PFSK-1 (cell line): Measurements from ENCODE around the gene GPC6.

Experiments
- FOXP2 ChIP-seq: optimal IDR thresholded peaks from 2 replicates; pipeline ENCODE3; 2011; ENCODE audit warnings: borderline replicate concordance, control low read depth, inconsistent platforms; ENCODE audit not compliant: insufficient read depth; ENCODE audit errors: extremely low read length, extremely low read depth
- POLR2AphosphoS5 ChIP-seq: IDR thresholded peaks from 2 replicates; pipeline ENCODE4 v1.6.1; 2012; ENCODE audit warnings: low read depth, mild to moderate bottlenecking, control low read depth, low read length, moderate library complexity
- REST ChIP-seq, 2 experiments: IDR thresholded peaks; 2 replicates each; pipeline versions ENCODE4 v1.6.1 to v1.8.0; 2011 to 2012; ENCODE audit warnings: low read depth in 2 of 2, low read length in 2 of 2, control low read depth in 1 of 2, inconsistent platforms in 1 of 2, mild to moderate bottlenecking in 1 of 2, moderate library complexity in 1 of 2; ENCODE audit not compliant: insufficient read depth in 1 of 2
- SIN3A ChIP-seq: IDR thresholded peaks from 2 replicates; pipeline ENCODE4 v1.6.1; 2012; ENCODE audit warnings: mild to moderate bottlenecking, low read length, moderate library complexity, borderline replicate concordance; ENCODE audit not compliant: insufficient read depth
- TAF1 ChIP-seq: IDR thresholded peaks from 2 replicates; pipeline ENCODE4 v1.6.1; 2012; ENCODE audit warnings: low read length, control low read depth, borderline replicate concordance; ENCODE audit not compliant: insufficient read depth

GPC6 gene

GRCh38 chr13:93758575-93758974 is 532.0 kb downstream of the GPC6 start:
- TF ChIP-seq POLR2AphosphoS5, result no peak
- no peak for TF ChIP-seq REST (IDR thresholded peaks at IDR 0.05; ENCODE audit: insufficient read depth in 1 of 2, low read depth in 2 of 2, low read length in 2 of 2)
- TF ChIP-seq TAF1, result no peak
- TF ChIP-seq FOXP2, result no peak
- TF ChIP-seq SIN3A, result no peak

- no peak for TF ChIP-seq TAF1
- TF ChIP-seq SIN3A, result no peak
- TF ChIP-seq REST (IDR thresholded peaks at IDR 0.05; ENCODE audit: insufficient read depth in 1 of 2, low read depth in 2 of 2, low read length in 2 of 2), result no peak
- TF ChIP-seq POLR2AphosphoS5, result no peak
- TF ChIP-seq FOXP2, result no peak
Observed at GRCh38 chr13:93762708-93763426, 536.3 kb downstream of the GPC6 start.

GRCh38 chr13:93765062-93765461 is 538.5 kb downstream of the GPC6 start:
- TF ChIP-seq TAF1 (no peak), FOXP2 (no peak), SIN3A (no peak)

DNA sequence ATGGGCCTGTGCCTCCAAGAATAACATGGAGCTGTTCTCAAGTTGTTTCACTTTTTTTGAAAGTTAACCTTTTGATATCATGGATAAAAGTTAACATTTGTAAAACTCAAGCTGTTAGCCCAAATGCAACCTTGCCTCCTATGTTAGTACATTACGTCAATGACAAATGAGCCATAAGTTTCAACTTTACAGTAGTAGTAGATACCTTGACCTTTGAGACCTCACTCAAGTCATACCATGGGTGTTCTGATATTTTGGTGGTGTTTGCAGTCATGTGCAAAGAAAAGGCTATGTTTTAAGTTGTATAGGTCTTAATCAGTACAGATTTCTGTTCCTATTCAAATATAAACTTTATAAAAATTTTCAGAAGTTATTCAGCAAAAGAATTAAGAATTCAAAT is 539.2 kb downstream of the GPC6 start:
- TF ChIP-seq SIN3A (no peak), TAF1 (no peak), REST (IDR thresholded peaks at IDR 0.05; ENCODE audit: insufficient read depth in 1 of 2, low read depth in 2 of 2, low read length in 2 of 2) (no peak), FOXP2 (no peak), POLR2AphosphoS5 (no peak)

- TF ChIP-seq TAF1 (no peak), SIN3A (no peak), POLR2AphosphoS5 (no peak), REST (IDR thresholded peaks at IDR 0.05; ENCODE audit: insufficient read depth in 1 of 2, low read depth in 2 of 2, low read length in 2 of 2) (no peak), FOXP2 (no peak)
Observed at GRCh38 chr13:93766719-93767118, 540.1 kb downstream of the GPC6 start.
